Thyroid gland (tissue), 4 donors: ENCODE data around the gene ENAH.

Source experiments
- CTCF ChIP-seq, 6 experiments: fragments of 200-600 bp in 3 of 6; fragments of 450-650 bp in 3 of 6; sonication (generic) in 3 of 6; IDR thresholded peaks; one replicate each; pipeline ENCODE4 v1.5.1; 2016 to 2019; ENCODE audit warnings: antibody characterized with exemption in 6 of 6, mild to moderate bottlenecking in 2 of 6, inconsistent platforms in 1 of 6, moderate library complexity in 1 of 6
- POLR2A ChIP-seq, 2 donors: fragments of 450-650 bp; IDR thresholded peaks; one replicate each; pipeline ENCODE4 v1.6.1; 2017; ENCODE audit warnings: antibody characterized with exemption in 2 of 2, mild to moderate bottlenecking in 2 of 2, moderate library complexity in 1 of 2

GRCh38 chr1:225612287-225612686, 40.6 kb downstream of the ENAH start:
- TF ChIP-seq CTCF (IDR thresholded peaks at IDR 0.05): no peak
- no peak for TF ChIP-seq POLR2A (IDR thresholded peaks at IDR 0.05)
